HG03520 (cell line): Measurements from ENCODE around the gene FBXO8.
"Not testable (repeated sequence)": the region's sequence is repeated elsewhere in the genome, so short reads cannot be mapped to it uniquely, and the experiment has no call there.

Source experiments
- ATAC-seq: cut with Tn5 transposase; IDR thresholded peaks from one replicate; pipeline ENCODE4 v1.9.1; 2021; ENCODE audit warnings: mild to moderate bottlenecking, moderate library complexity; ENCODE audit not compliant: unreplicated experiment

FBXO8 gene

DNA sequence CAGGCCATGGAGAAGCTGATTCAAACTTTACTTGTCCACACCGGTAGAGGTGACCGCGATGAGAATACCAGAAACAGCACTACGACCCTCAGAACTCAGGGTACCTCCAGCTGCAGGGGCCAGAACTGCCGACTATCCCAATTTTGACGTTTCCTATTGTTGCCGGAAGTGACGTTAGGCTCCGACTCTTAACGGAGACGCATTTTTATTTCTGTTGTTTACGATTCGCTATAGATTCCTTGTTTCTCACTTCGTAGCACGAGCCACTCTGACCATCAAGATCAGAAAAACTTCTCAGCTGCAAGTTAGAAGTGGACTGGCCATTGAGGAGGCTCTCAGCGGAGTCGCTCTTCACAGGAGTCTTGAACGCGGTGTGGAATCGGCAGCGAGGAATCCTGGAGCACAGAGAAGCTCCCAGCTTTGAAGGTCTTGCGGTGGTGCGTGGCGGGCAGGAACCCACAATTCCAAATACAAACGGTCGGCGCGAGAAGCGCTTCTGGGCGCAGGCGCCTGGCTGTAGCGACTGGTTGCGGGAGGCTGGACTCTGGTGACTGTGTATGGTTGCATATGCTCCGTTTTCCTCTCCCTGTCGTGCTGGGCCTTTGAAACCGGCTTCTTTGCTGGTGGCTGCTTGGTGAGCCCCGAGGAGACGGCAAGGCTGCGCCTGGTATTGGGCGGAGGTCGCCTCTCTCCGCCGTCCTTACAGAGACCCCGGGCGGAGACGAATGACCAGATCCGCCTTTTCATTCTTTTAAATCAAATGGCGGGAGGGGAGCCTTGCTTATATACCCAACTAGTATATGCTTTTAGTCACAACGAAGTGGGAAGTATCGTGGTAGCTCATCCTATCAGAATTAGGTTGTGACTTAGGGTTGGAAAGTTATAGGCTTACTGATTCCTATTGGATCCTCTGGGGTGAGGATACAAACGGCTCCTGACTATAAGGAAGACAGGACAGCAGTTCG lies at the start of gene FBXO8, which contains the start of gene CEP44:
TSS of gene FBXO8 (minus strand) at position 161 of the 965 bp plus-strand sequence. CDS start 20,575 bp downstream, outside the sequence.
TSS of gene CEP44 (plus strand) at position 405 of the 965 bp plus-strand sequence. CDS start 15,211 bp downstream, outside the sequence.
- ATAC-seq = peak; percentile 48

GRCh38 chr4:174332741-174333493 lies 49.5 kb upstream of the FBXO8 start:
- ATAC-seq = no peak

- no peak for ATAC-seq
Observed at GRCh38 chr4:174324725-174325124, 41.3 kb upstream of the FBXO8 start.

DNA sequence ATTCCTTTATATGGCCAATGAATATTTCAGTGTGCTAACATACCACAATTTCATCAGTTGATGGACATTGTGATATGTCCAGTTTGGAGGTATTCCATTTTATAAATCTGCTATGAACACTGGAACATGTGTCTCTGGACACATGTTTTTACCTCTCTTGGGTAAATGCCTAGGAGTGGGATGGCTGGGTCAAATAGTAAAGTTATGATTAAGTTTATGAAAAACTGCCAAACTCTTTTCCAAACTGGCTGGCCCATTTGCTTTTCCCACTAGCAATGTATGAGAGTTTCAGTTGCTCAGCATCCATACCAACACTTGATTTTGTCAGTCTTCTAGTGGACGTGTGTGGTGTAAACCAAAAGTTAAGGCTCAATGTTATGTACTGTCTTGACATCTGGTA lies 40.8 kb upstream of the FBXO8 start:
- no peak for ATAC-seq

DNA sequence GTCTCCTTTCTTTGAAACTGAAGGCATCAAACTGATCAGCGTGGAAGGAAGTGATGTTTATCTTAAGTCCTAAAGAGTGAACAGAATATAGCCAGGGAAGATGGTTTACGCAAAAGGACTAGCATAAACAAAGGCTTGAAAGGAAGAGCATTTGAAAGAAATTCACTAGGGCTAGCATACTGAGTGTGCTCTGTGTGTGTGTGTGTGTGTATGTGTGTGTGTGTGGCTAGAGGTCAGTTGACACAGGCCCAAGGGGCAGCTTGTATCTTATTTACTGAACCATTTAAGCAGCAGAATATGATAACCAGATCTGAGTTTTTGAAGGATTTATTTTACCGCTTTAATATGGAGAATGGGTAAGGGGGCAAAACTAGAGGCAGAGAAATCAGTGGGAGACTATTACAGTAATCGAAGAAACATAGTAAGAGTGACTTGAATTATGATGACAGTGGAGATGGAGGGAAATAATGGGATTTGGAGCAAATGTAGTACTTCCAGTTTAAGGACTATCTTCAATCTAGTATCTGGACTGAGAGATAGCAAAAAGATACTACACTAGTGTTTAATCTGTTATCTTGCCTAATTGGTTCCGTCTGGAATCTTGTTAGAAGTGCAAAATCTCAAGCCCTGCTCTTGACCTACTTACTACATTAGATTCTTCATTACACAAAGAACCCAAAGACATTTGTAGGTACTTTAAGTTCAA lies 37.2 kb upstream of the FBXO8 start:
- ATAC-seq = no peak

DNA sequence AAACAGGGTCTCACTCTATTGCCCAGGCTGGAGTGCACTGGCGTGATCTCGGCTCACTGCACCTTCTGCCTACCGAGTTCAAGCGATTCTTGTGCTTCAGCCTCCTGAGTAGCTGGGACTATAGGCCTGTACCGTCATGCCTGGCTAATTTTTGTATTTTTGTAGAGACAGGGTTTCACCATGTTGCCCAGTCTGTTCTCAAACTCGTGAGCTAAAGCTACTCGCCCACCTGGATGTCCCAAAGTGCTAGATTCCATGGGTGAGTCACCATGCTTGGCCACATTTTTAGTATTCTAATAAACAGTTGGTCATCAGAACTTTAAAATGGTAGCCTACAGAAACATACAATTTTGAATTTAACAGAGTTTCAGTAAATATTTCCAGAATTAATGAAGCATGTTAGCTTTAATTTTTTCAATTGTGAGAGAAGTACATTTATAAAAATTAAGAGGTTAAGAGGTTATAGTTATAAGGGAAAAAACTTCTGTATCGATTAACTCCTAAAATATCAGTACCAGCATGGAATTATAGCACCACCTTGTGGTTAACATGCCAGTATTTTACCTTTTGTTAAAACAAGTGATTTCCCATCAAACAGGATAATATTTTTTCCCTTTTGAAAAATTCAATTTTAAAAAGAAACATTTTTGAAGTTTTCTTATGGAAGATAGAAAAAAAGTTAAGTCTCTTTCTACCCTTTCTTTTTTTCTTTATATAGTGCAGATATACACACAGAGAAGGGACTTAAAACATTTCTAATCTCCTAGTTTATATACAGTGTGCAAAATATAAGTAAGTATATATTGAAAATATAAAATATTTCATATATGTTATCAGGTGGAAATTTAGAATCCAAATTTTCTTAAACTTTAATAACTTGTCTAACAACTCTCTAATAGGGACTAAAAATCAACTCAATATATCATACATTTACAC lies 35.6 kb upstream of the FBXO8 start:
- no peak for ATAC-seq

DNA sequence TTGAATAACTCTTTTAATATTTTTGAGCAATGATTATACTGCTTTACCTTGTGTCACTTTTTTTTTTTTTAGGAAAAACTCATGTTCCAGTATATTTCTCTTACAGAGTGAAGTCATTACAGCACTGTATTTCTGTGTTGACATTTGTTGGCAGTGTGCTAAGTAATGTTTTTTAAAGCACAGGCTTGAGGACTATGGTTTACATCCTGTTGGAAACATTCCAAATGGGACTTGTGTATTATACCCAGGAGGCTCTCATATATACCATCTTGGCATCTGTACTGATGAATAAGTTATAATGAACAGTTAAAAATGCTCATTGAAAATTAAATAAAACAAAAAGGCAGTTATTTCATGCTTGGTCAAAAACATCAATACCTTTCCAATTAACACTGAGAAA lies 34.1 kb upstream of the FBXO8 start:
- no peak for ATAC-seq

GRCh38 chr4:174316954-174317353 lies 33.5 kb upstream of the FBXO8 start:
- ATAC-seq = no peak

DNA sequence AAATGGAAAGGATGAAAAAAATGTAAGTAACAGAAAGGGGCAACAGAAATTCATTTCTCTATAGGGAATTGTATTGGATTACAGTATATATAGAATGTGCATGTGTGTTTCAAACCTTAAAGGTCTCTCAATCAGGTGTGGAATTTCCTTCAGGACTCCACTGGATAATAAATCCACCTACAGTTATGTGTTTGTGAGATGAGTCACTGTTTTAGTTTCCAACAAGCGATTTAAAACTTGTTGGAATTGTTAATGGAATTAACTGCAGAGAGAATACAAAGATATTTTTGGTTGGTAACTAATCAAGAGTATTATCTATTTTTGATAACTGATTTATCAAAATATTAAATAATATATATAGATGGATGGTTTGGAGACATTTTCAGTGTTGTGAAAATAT lies 33.1 kb upstream of the FBXO8 start:
- no peak for ATAC-seq

- ATAC-seq = no peak
Observed at GRCh38 chr4:174314770-174315169, 31.3 kb upstream of the FBXO8 start.

GRCh38 chr4:174314274-174314673 lies 30.8 kb upstream of the FBXO8 start:
- no peak for ATAC-seq

DNA sequence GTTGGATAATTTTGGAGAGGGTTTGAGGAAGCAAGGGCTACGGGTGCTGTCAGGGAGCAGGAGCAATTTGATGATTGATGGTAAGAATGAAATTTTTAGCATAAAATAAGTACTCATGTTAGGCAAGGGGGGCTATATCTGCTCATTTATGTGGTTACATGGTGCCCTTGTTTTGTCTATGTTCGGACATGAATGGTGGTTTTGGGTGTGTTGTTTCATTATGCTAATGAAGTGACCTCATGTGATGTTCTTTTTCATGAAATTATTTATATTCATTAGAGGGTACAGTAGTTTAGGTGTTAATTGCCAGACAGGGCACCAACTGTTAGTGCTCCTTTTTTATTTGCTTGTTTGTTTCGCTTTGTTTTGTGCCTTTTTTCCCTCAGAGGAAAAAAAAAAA lies 29.5 kb upstream of the FBXO8 start:
- no peak for ATAC-seq

GRCh38 chr4:174307694-174308093 lies 24.2 kb upstream of the FBXO8 start:
- no peak for ATAC-seq

DNA sequence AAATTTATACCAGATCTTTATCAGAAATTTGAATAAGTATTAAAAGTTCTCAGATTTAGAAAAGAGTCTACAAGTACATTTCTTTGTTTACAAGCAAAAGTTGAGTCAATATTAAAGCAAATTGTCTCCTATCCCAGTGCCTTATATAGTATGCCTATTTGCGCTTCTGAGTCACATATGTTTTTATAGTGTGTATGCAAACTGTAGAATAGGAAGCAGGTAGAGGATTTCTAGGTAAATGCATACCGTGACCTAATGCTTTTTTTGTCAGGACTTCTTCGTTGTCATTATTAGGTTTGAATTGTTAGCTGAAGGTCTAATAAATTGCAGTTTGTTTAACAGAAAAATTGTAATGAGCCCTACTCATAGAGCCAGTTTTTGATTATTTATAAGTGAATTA lies 22.5 kb upstream of the FBXO8 start:
- ATAC-seq = no peak

- ATAC-seq = no peak
Observed at GRCh38 chr4:174304664-174305063, 21.2 kb upstream of the FBXO8 start.

DNA sequence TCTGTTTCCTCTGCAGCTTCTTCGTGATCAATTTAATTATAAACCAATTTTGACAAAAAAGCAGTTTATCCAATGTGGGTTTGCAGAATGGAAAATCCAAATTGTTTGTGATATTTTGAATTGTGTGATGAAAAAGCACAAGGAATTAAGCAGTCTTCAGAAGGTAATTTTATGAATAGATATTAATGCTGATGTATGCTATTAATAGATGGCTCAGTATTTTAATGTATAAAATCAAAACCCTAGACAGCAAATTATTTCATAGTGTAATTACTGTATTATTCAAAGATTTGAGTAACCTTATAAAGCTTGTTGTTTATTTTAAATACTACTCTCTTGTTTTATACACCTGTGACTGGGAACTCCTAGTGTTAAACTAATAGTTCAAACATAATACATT lies 20.2 kb upstream of the FBXO8 start:
- ATAC-seq = no peak

DNA sequence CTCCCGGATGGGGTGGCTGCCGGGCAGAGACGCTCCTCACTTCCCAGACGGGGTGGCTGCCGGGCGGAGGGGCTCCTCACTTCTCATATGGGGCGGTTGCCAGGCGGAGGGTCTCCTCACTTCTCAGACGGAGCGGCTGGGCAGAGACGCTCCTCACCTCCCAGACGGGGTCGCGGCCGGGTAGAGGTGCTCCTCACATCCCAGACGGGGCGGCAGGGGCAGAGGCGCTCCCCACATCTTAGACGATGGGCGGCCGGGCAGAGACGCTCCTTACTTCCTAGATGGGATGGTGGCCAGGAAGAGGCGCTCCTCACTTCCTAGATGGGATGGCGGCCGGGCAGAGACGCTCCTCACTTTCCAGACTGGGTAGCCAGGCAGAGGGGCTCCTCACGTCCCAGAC lies 11.7 kb upstream of the FBXO8 start:
- not testable (repeated sequence) for ATAC-seq

DNA sequence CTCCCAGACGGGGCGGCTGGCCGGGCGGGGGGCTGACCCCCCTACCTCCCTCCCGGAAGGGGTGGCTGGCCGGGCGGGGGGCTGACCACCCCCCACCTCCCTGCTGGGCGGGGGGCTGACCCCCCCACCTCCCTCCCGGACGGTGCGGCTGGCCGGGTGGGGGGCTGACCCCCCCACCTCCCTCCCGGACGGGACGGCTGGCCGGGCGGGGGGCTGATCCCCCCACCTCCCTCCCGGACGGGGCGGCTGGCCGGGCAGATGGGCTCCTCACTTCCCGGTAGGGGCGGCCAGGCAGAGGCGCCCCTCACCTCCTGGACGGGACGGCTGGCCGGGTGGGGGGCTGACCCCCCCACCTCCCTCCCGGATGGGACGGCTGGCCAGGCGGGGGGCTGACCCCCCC lies 11.2 kb upstream of the FBXO8 start:
- not testable (repeated sequence) for ATAC-seq

DNA sequence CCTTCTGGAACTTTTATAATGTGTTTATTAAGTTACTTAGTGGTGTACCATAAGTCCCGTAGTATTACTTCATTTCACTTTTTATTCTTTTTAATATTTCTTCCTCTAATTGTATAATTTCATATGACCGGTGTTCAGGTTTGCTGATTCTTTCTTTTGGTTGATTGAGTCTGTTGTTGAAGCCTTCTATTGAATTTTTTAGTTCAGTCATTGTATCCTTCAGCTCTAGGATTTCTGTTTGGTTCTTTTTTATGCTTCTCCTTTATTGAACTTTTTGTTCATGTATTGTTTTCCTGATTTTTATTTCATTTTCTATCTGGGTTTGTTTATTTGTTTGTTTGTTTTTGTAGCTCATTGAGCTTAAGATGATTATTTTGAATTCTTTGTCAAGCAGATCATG lies 9.0 kb upstream of the FBXO8 start:
- no peak for ATAC-seq

GRCh38 chr4:174286870-174287269 lies 3.4 kb upstream of the FBXO8 start:
- no peak for ATAC-seq
